Measurements from ENCODE around the gene RTKN2.
"Not testable (repeated sequence)": the region's sequence is repeated elsewhere in the genome, so short reads cannot be mapped to it uniquely, and the experiment has no call there.

RTKN2 gene

DNA sequence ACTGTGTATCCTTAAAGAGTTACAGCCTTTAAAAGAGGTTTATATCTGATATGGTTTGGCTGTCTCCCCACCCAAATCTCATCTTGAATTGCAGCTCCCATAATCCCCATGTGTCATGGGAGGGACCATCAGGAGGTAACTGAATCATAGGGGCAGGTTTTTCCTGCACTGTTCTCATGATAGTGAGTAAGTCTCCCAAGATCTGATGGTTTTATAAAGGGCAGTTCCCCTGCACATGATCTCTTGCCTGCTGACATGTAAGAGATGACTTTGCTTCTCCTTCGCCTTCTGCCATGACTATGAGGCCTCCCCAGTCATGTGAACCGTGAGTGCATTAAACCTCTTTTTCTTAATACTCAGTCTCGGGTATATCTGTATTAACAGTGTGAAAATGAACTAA, 9.7 kb downstream of the RTKN2 start:
- no peak for DNase-seq

DNA sequence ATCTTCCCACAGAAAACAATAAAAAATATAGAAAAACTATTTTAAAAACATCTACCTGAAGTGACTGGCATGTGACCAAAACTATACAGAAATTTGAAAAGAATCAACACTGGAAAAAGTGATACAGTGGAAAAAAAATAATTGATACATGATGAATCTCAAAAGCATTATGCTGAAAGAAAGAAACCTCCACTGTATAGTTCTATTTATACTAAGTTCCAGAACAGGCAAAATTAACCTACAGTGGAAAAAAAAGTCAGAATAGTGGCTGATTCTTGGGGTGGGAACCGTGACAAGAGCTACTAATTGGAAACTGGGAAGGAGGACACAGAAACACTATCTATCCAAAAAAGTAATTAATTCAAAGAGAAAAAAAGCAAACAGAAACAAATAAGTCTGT, 14.9 kb downstream of the RTKN2 start:
- DNase-seq: no peak

DNA sequence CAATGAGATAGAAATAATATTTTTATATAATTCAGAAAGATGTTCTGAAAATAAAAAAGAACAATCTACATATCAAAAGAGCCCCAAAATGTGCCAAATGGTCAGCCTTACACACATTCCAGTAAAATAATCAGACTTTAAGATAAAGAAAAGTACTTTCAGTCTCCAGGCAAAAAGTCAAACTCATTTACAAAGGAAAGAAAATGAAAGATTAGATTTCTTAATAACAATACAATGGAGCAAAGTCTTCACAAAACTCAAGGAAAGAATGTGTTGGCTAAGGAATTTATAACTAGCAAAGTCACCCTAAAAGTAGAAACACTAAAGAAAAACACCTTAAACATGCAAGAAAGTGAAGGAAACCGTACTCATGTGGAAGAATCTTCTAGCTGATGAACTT, 16.6 kb downstream of the RTKN2 start:
- DNase-seq: no peak

DNA sequence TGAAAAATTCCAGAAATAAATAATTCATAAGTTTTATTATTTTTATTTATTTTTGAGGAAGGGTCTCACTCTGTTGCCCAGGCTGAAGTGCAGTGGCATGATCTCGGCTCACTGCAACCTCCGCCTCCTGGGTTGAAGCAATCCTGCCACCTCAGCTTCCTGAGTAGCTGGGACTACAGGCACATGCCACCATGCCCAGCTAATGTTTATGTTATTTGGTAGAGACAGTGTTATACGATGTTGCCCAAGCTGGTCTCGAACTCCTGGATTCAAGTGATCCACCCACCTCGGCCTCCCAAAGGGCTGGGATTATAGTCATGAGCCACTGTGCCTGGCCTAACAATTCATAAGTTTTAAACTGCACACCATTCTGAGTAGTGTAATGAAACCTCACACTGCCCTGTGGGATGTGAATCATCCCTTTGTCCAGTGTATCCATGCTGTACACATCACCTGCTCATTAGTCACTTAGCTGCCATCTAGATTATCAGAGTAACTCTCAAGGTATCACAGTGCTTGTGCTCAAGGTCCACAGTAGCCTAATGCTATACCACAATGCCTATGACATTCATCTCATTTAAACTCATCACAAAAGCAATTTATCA, 17.9 kb downstream of the RTKN2 start:
- DNase-seq: no peak

DNA sequence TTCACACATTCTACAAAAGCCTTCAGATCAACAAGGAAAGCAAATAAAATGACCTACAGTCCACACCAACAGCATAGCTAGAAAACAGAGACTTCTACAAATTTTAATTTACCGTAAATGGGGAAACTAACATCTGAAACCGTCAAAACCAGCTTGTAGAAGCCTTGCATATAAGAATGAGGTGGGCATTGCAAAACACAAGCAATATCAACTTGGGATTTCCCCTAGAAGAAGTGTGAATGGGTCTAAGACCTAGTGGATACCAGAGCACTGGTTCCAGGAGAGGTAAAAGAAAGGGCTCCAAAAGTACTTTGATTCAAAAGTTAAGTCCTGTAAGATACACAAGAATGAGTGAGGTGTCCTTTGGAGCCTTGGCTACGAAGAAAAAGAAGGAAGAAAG, 18.7 kb downstream of the RTKN2 start:
- DNase-seq: no peak

DNA sequence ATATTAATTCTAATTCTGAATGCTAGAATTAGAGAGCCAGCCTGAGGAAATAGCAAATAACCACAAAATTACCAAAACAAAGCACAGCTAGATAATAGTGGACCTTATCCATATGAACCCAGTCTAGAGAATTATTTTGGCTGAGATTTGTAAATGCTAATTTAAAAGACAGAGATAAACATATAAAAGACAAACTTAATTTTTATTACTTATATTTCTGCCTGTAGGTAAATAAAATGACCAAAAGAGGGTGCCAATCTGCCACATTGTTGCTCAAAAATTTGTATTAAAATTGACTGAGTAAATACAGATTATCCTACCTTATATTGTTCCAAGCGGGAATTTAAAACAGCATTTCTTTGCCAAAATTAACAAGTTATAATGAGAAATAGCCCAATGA, 20.2 kb downstream of the RTKN2 start:
- no peak for DNase-seq

DNA sequence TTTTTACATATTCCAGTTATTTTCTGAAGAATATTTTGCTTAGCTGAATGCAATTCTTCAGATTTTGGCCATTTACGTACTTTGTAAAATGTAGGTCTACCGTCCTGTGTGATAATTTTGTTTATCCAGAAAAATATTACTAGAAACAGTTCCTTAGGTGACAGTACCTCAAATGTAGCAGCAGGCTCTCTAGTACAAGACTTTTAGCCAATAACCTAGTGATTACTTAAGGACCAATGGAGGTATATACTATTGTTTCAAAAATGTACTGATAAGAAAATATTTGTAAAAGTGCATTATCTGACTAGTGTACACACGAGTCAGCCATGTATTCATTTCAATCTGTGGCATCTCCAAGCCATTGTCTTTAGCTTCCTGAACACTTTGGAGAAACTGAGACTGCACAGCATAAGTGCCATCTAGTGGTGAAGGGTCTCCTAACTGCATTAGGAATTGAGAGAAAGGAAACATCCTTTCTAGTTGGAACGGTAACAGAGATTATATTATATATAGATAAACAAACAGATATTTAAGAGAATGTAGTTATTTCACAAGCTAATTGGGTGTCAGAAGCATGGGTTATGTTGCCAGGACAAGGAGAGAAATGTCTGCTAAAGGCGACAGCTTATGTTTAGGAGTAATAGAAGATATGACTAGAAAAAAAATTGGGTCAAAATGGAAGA, 23.7 kb downstream of the RTKN2 start:
- peak; percentile 80 for DNase-seq

DNA sequence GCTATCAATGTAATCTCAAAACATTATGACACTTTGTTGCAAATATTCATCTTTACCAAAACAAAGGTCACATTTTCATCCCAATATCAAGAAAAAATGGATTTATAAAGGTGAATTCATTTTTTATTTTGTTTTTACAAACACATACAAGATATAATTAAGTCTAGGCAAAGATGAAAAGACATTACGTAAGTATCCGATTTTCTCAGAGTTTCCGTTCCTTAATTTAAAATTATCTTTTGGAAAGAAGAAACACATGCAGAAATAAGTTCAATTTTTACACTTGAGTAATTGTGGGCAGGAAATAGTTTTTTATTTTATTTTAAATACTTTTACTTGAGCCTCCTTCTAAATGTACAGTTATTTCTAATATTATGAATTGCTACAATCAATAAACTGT, 24.6 kb downstream of the RTKN2 start:
- DNase-seq: no peak

DNA sequence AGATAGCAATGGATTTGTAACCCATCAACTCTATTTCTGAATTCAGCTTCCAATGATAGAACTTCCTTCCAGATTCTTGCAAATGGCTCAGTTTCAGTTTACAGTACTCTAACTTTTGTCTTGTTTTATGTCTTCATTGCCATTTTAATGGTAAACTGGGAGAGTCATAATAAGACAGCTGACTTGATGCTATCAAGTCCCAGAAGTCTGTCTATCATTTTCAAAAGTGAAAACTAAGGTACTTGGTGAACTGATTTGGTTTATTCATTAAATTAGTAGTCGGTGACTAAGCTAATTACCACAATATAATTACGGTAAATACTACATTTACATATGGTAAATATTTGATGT, 25.0 kb downstream of the RTKN2 start:
- DNase-seq: no peak

DNA sequence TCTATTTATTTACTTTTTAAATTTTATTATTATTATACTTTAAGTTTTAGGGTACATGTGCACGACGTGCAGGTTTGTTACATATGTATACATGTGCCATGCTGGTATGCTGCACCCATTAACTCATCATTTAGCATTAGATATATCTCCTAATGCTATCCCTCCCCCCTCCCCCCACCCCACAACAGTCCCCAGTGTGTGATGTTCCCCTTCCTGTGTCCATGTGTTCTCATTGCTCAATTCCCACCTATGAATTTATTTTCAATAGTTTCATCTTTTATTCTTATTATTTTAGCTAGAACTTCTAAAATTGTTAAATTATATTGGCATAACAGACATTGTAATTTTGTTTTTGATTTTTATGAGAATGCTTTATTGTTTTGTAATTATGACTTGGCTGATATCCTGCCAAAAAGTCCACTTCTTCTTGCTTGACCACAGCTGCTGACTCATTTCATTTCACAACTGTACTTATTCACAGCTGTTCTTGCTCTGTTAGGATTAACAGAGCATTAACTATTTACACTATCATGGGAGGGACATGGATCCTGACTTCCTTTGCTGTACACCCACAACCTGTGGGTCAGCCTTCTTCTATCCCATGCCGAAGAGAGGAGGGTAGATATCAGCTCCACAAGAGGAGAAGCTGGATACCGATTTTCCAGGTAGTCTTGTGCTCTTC, 25.5 kb downstream of the RTKN2 start:
- not testable (repeated sequence) for DNase-seq

DNA sequence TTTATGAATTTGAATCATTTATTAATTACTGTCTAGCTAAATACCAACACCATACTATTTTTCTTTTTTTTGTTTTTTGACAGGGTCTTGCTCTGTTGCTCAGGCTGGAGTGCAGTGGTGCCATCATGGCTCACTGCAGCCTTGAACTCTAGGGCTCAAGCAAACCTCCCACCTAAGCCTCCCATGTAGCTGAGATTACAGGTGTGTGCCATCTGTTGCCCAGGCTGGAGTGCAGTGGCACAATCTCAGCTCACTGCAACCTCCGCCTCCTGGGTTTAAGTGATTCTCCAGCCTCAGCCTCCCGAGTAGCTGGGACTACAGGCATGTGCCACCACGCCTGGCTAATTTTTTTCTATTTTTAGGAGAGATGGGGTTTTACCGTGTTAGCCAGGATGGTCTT, 27.1 kb downstream of the RTKN2 start:
- DNase-seq: not testable (repeated sequence)

DNA sequence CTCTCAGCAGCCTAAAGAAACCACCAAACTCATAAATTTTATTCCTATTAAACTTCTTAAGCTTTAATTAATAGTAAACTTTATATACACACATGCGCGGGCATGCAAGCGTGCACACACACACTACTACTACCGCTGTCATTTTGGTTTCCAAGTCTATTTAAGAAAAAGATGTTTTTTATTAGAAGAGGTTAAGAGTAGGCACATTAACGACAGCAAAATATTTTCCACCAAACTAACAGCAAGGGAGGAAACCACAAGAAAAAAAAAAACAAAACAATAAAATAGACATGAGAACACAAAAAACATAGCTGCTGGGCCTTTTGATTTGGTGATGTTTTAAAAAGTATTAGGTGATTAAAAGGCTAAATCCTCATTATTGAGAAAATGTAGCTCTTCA, 28.6 kb downstream of the RTKN2 start:
- DNase-seq: peak; percentile 18

DNA sequence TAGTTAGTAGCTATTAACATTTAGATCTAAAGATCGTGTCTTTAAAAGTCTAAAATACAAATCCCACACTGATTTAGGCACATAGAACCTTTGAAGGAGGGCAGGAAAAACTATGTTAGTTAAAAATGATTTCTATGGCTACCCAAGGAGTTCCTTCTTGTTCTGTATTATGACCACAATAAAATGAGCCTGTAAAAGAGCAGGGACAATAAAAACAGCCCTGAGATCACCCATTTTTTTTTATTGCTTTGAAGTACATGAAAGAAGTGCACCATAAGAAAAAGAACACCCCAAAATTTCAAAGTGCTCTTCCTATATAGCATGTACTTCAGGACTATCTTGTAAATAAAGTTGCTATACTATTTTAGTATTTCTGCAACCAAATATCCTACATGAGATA, 29.8 kb downstream of the RTKN2 start:
- no peak for DNase-seq

DNA sequence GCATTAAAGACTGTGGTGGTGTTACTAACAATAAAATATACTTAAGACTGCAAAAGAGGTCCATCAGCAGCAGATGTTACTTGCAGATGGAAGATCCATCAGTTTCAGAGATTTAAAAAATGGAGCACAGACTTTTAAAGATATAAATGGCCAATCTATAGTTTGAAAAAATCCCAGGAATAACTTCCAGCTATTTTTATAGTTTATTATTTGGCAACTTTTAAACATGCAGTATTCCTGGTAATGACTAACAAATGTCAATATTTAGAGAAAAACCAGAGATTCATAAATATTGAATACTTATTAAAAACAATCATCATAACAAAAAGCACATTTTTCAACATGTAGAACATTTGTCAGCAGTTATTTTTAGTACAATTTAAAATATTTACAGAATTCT, 30.7 kb downstream of the RTKN2 start:
- no peak for DNase-seq

DNA sequence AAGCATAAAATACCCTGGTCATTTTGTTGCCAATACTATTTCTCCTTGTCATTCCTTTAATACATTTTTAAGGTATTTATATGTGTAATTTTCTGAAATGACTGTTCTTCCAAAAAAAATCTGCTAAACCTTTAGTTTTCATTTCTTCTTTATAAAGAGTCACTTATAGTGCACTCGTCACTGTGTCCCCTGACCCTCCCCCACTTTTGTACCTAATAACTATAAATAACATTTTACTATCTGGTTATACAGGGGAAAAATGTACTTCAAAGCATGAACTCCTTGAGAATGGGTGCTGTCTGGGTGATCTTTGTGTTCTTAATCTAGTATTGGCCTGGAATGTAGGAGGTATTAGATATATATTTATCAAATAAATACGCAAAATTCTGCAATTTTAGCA, 31.1 kb downstream of the RTKN2 start:
- DNase-seq: no peak

DNA sequence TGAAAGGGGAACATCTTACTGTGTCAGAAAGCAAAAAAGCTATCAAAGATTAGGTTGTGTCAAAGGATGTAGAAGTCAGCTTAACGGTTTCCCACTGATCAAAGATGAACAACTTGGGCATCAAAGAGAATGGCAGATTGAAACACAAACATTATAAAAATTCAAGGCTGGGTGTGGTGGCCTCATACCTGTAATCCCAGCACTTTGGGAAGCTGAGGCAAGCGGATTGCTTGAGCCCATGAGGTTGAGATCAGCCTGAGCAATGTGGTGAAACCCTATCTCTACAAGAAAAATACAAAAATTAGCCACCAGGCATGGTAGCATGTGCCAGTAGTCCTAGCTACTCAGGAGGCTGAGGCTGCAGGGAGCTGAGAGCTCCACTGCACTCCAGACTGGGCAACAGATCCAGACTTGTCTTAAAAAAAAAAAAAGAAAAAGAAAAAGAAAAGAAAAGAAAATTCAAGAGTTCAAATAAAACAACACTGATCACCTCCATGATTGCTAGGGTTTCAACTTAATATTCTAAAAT, 34.5 kb downstream of the RTKN2 start:
- DNase-seq: no peak

DNA sequence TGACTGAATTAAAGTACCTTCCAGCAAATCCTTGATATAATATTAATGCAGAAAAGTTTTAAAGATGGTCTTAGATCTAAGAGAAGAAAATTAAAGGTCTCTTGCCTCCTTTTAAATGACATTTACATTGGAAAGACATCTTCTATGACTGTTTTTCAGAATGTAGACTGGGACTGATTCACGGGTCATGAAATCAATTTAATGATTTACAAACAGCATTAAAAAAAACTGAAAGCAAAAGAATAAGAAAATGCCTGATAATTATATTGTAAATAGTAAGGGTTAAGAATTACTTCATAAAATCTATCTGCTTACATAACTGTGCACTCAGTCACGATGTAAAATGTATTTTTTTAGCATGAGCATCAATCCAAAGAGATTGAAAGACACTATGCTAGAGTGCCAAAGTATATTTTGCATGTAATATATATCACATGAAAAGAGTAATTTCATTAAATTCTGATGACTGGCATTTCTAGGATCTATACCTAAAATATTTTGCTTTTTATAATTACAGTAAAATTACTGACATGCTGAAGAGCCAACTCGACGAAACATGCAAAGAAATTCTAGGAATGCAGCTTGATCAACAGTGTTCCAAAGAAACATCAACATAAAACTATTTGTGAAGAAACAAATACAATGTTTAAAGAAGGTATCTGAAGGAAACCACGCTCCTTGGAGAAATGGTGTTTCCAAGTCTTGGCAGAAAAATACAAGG, 35.1 kb downstream of the RTKN2 start:
- no peak for DNase-seq

DNA sequence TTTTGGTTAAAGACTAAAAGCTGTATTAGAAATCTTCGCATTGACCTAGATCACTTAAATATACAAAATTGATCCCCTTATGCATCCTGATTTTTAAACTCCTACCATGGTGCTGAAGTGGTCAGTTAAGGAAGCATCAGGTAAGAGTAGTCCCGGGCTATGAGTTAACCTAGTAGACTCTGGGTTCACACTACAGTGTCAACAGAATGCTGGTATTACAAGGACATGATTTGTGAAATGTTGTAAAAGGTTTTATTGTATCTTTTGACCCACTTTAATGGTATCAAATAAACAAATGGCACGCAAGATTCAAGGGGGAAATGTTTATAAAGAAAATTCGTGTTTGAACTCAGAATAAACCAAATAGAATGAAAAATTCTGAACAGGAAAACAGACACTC, 36.8 kb downstream of the RTKN2 start:
- DNase-seq: no peak

DNA sequence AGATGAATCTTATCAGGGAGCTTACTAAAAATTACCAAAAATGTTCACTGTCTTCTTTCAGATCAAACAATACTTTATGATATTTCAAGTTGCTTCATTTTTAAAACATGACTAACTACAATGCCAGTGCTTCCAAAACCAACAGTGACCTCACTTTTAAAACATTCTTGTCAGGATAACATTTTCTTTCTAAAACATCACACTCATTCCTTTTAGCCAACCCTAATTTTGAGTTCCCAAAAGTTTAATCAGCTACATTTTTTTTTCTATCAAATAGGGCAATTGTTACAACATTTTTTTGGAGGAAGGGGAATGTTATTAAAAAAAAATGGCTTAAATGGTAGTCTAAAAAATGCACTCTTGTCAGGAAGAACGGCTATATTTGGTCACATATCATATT, 37.3 kb downstream of the RTKN2 start:
- no peak for DNase-seq

DNA sequence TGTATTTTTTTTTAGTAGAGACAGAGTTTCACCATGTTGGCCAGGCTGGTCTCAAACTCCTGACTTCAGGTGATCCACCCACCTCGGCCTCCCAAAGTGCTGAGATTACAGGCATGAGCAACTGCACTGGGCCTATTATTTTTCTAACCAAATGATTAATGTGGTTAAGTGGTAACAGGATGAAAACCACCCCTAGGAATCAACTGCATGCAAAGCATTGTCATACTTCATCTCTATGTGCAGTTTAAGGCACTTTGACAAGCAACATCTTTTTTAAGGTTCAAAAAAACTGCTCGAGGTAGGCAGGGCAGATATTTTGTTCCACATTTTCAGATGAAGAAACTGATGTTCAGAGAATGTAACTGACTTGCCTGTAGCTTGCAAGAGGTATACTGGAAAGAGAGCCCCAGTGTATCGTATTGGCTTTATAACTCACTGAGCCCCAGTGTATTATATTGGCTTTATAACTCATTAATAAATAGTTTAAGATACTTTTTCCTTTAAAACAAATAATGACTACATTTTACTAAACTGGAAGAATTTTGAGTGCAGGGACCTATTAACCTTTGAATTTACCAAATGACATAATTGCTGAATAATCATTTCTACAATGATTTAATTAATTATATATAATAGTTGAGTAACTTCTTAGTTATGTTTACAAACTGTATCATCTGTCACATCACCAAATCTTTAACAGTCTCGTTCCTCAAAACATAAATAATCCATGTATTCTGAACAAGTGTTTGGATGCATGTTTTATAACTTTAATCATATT, 38.1 kb downstream of the RTKN2 start:
- DNase-seq: no peak

DNA sequence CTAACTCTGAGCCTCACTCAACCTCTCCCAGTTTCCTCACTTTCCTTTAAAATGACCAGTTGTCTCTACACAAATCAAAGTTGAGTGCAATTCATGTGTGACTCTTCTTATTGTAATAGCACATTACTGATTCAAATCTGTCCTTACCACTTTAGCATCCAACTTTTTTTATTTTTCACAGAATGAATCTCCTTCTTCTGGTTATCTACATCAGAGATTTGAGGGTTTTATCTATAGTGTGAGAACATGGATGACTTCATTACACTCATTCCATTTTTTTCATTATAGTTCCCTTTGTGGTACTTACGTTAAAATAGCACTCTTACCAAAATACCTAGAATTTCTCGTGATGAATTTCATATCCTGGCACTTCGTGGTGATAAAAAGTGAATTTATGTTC, 43.3 kb downstream of the RTKN2 start:
- DNase-seq: no peak

DNA sequence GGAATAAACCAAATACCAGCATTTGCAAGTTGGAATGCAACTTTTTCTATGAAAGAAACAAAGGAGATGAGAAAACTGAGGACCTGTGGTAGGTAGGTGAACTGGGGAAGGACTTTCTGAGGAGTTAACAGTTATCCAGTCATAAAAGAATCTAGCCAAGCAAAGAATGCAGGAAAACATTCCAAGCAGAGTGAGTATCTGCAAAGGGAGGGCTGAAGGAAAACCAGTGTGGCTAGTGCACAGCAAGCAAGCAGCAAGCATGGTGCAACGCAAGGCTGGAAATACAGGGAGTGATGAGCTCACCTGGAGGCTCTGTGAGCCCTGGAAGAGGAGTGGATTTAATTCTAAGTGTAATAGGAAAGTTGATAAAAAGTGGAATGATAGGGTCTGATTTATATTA, 44.0 kb downstream of the RTKN2 start:
- DNase-seq: no peak

DNA sequence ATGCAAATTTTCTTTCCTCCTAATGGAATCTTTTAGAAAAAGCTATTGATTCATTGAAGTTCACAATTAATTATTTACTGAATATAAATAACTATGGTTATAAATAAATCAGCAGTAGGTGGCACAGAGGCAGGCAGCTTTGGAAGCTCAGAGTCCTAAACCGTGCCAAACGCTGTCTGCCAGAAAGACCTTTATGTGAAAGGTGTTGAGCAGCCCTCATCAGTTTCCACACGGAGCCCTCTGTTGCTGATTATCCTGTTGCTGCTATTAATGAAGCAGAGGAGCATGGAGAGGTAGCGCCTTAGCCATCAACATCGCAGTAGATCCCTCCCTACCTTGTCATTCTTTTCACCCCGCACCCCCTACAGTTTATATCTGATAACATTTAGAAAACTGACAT, 51.0 kb downstream of the RTKN2 start:
- no peak for DNase-seq
